Measurements from ENCODE around the gene ZNF189. TPM values are rescaled to one million over a fixed set of nuclear protein-coding genes. Genes with fewer than 3 reads are reported as not detected.

ZNF189 gene
- total RNA-seq, 1 donor from 2014 or later, result 17.3 TPM

GRCh38 chr9:101428909-101429308 is 30.3 kb downstream of the ZNF189 start:
- TF ChIP-seq CTCF (IDR thresholded peaks at IDR 0.05), result no peak

DNA sequence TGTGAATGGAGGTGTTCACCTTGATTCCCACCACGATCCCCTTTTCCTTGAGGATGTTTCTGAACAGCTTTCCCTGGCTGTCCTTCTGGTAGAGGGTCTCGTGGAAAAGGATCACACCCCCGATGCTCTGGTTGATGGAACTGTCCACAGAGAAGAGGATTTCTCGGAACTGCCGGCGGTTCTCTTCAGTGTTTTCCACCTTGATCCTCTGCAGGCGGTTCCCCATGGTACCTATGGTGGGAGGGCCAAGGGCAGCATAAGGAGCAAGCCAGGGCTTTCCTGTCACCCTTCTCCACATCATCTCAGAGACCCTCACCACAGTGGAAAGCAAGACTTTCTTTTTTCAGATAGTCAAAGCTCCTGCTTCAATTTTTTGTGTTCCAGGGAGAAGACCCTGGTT is 31.1 kb downstream of the ZNF189 start:
- Mint-ChIP-seq H3K27me3 (ENCODE audit: unreplicated experiment) (peaks cover 25% of the 10 kb centered on the region), H3K27ac (ENCODE audit: unreplicated experiment) (no peak overlapping the region), H3K4me3 (ENCODE audit: unreplicated experiment) (no peak overlapping the region), H3K36me3 (ENCODE audit: unreplicated experiment) (no peaks in the 10 kb centered on the region), H3K9me3 (ENCODE audit: unreplicated experiment) (no peaks in the 10 kb centered on the region), H3K4me1 (ENCODE audit: unreplicated experiment) (no peaks in the 10 kb centered on the region)
- DNase-seq (ENCODE audit: extremely low spot score, unreplicated experiment), result no peak
- no peak for TF ChIP-seq CTCF (IDR thresholded peaks at IDR 0.05)

More at GRCh38 chr9:101428909-101429308, 30.3 kb downstream of the ZNF189 start:
- no peaks in the 10 kb centered on the region for H3K4me1 Mint-ChIP-seq (ENCODE audit: unreplicated experiment)
- H3K4me3 Mint-ChIP-seq (ENCODE audit: unreplicated experiment), result no peak overlapping the region
- no peaks in the 10 kb centered on the region for H3K9me3 Mint-ChIP-seq (ENCODE audit: unreplicated experiment)
- no peak for DNase-seq (ENCODE audit: extremely low spot score, unreplicated experiment)
- H3K27me3 Mint-ChIP-seq (ENCODE audit: unreplicated experiment), result peaks cover 25% of the 10 kb centered on the region
- H3K36me3 Mint-ChIP-seq (ENCODE audit: unreplicated experiment), result no peaks in the 10 kb centered on the region
- no peak overlapping the region for H3K27ac Mint-ChIP-seq (ENCODE audit: unreplicated experiment)

DNA sequence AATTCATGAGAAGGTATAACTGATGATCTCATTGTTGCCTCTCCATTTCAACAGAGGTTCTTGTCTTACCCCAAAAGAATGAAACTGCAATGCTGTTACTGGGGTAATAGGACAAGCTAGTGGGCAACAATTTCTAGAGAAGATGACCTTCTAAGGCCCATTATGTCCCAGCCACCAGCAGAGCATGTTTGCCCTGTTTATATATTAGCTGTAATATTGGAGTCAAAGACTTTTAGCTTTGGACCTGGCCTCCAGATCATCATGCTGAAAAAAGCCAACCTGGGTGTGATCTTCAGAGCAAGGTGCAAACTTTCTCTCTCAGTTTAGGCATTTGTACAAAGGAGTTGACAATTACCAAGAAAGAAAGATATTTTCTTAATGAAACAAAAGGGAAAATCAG is 33.5 kb downstream of the ZNF189 start:
- no peak for TF ChIP-seq CTCF (IDR thresholded peaks at IDR 0.05)
- no peak for DNase-seq (ENCODE audit: extremely low spot score, unreplicated experiment)
- Mint-ChIP-seq H3K9me3 (ENCODE audit: unreplicated experiment) (no peaks in the 10 kb centered on the region), H3K4me1 (ENCODE audit: unreplicated experiment) (no peaks in the 10 kb centered on the region), H3K27ac (ENCODE audit: unreplicated experiment) (no peak overlapping the region), H3K4me3 (ENCODE audit: unreplicated experiment) (no peak overlapping the region), H3K27me3 (ENCODE audit: unreplicated experiment) (peaks cover 44% of the 10 kb centered on the region), H3K36me3 (ENCODE audit: unreplicated experiment) (no peaks in the 10 kb centered on the region)

GRCh38 chr9:101432740-101433139 is 34.1 kb downstream of the ZNF189 start:
- Mint-ChIP-seq H3K36me3 (ENCODE audit: unreplicated experiment) (no peaks in the 10 kb centered on the region), H3K27me3 (ENCODE audit: unreplicated experiment) (peaks cover 48% of the 10 kb centered on the region), H3K4me1 (ENCODE audit: unreplicated experiment) (no peaks in the 10 kb centered on the region), H3K9me3 (ENCODE audit: unreplicated experiment) (no peaks in the 10 kb centered on the region), H3K4me3 (ENCODE audit: unreplicated experiment) (no peak overlapping the region), H3K27ac (ENCODE audit: unreplicated experiment) (no peak overlapping the region)
- TF ChIP-seq CTCF (IDR thresholded peaks at IDR 0.05), result no peak
- no peak for DNase-seq (ENCODE audit: extremely low spot score, unreplicated experiment)

GRCh38 chr9:101433229-101433628 is 34.6 kb downstream of the ZNF189 start:
- no peak overlapping the region for H3K27ac Mint-ChIP-seq (ENCODE audit: unreplicated experiment)

More at GRCh38 chr9:101433229-101433628, 34.6 kb downstream of the ZNF189 start:
- DNase-seq (ENCODE audit: extremely low spot score, unreplicated experiment), result no peak
- H3K4me1 Mint-ChIP-seq (ENCODE audit: unreplicated experiment), result no peaks in the 10 kb centered on the region
- H3K9me3 Mint-ChIP-seq (ENCODE audit: unreplicated experiment), result no peaks in the 10 kb centered on the region
- H3K4me3 Mint-ChIP-seq (ENCODE audit: unreplicated experiment), result no peak overlapping the region
- H3K36me3 Mint-ChIP-seq (ENCODE audit: unreplicated experiment), result no peaks in the 10 kb centered on the region
- peaks cover 48% of the 10 kb centered on the region for H3K27me3 Mint-ChIP-seq (ENCODE audit: unreplicated experiment)
- no peak for TF ChIP-seq CTCF (IDR thresholded peaks at IDR 0.05)
